Mammary epithelial cell (primary cell): ENCODE measurements around the gene TRPC4AP.

Experiments
- EZH2 ChIP-seq: IDR thresholded peaks from 2 replicates; pipeline ENCODE4 v1.6.1; 2012; ENCODE audit warnings: low read length, inconsistent platforms, borderline replicate concordance
- TF ChIP-seq, protein P1 (sequence below), 2 donors: IDR thresholded peaks in 1 of 2; conservative IDR thresholded peaks in 1 of 2; 2 replicates each; pipeline ENCODE4 v1.5.1; 2011 to 2012; ENCODE audit warnings: inconsistent platforms in 2 of 2, low read length in 2 of 2, mild to moderate bottlenecking in 2 of 2, control low read depth in 1 of 2, low read depth in 1 of 2; ENCODE audit not compliant: insufficient read depth in 1 of 2; ENCODE audit errors: extremely low read depth in 1 of 2

DNA sequence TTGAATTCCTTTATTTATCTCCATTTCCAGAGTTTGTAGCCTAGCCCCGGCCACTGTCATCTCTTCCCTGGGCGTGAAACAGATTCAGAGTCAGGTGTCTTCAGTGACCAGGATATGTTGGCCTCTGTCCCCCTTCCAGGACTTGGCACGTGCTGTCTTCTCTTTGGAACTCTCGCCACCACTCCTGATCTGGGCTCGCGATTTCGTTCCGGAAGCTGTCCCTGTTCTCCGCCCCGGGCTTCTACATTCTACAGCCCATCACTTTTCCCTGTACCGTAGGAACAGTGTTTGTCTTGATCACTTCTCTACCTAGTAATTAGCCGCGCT, 137.7 kb downstream of the TRPC4AP start:
- TF ChIP-seq, protein P1, sequence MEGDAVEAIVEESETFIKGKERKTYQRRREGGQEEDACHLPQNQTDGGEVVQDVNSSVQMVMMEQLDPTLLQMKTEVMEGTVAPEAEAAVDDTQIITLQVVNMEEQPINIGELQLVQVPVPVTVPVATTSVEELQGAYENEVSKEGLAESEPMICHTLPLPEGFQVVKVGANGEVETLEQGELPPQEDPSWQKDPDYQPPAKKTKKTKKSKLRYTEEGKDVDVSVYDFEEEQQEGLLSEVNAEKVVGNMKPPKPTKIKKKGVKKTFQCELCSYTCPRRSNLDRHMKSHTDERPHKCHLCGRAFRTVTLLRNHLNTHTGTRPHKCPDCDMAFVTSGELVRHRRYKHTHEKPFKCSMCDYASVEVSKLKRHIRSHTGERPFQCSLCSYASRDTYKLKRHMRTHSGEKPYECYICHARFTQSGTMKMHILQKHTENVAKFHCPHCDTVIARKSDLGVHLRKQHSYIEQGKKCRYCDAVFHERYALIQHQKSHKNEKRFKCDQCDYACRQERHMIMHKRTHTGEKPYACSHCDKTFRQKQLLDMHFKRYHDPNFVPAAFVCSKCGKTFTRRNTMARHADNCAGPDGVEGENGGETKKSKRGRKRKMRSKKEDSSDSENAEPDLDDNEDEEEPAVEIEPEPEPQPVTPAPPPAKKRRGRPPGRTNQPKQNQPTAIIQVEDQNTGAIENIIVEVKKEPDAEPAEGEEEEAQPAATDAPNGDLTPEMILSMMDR (conservative IDR thresholded peaks at IDR 0.05 in 1 of 2, IDR thresholded peaks at IDR 0.05 in 1 of 2; ENCODE audit: extremely low read depth in 1 of 2, insufficient read depth in 1 of 2, low read depth in 1 of 2, low read length in 2 of 2) = no peak
- no peak for TF ChIP-seq EZH2
